Measurements from ENCODE around the gene LPP.

LPP gene

GRCh38 chr3:188453431-188454384 lies 299.8 kb downstream of the LPP start:
- peaks cover 10% of the 10 kb centered on the region for H3K36me3 Mint-ChIP-seq (ENCODE audit: low read depth)
- DNase-seq (no peak), ATAC-seq (no peak)
- H3K4me3 Mint-ChIP-seq: no peak overlapping the region
- H3K27me3 Mint-ChIP-seq: no peaks in the 10 kb centered on the region
- H3K4me1 Mint-ChIP-seq: peaks cover 15% of the 10 kb centered on the region
- no peaks in the 10 kb centered on the region for H3K9me3 Mint-ChIP-seq
- no peak overlapping the region for H3K27ac Mint-ChIP-seq

GRCh38 chr3:188455748-188456147 lies 301.8 kb downstream of the LPP start:
- DNase-seq (no peak), ATAC-seq (no peak)
- Mint-ChIP-seq H3K27ac (no peak overlapping the region), H3K27me3 (no peaks in the 10 kb centered on the region), H3K4me1 (peaks cover 10% of the 10 kb centered on the region), H3K4me3 (no peak overlapping the region), H3K9me3 (no peaks in the 10 kb centered on the region), H3K36me3 (ENCODE audit: low read depth) (peaks cover 10% of the 10 kb centered on the region)

- H3K4me1 Mint-ChIP-seq: peaks cover 2% of the 10 kb centered on the region
- no peak overlapping the region for H3K27ac Mint-ChIP-seq
- peaks cover 6% of the 10 kb centered on the region for H3K36me3 Mint-ChIP-seq (ENCODE audit: low read depth)
- H3K9me3 Mint-ChIP-seq: no peaks in the 10 kb centered on the region
- ATAC-seq (no peak), DNase-seq (no peak)
- H3K27me3 Mint-ChIP-seq: no peaks in the 10 kb centered on the region
- H3K4me3 Mint-ChIP-seq: no peak overlapping the region
Observed at GRCh38 chr3:188458756-188459155, 304.8 kb downstream of the LPP start.

DNA sequence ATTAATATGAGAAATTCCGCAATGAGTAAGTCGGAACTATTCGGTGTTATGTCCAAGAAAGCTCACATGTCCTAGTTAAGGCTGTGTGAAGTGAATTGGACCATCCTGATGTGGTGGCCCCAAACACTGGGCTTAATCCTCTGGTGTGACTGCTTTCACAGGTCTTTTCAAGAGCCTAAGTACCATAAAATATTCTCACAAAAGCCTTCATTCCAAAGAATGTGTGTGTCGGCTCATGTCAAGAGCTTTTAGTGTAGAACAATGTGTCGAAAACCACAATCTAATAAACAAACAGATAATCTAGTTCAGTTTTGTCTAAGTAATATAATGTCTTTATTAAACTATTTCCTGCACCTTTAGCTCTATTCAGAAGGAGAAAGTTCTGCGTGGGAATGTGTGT lies 311.4 kb downstream of the LPP start:
- no peak for ATAC-seq
- peaks cover 7% of the 10 kb centered on the region for H3K9me3 Mint-ChIP-seq
- no peak overlapping the region for H3K27ac Mint-ChIP-seq
- peaks cover 6% of the 10 kb centered on the region for H3K36me3 Mint-ChIP-seq (ENCODE audit: low read depth)
- no peak for DNase-seq
- no peak overlapping the region for H3K4me3 Mint-ChIP-seq
- H3K4me1 Mint-ChIP-seq: peaks cover 2% of the 10 kb centered on the region
- H3K27me3 Mint-ChIP-seq: no peaks in the 10 kb centered on the region

GRCh38 chr3:188468196-188468595 lies 314.2 kb downstream of the LPP start:
- peaks cover 6% of the 10 kb centered on the region for H3K36me3 Mint-ChIP-seq (ENCODE audit: low read depth)
- no peak overlapping the region for H3K4me3 Mint-ChIP-seq
- no peaks in the 10 kb centered on the region for H3K27me3 Mint-ChIP-seq
- DNase-seq (no peak), ATAC-seq (no peak)
- H3K4me1 Mint-ChIP-seq: peaks cover 10% of the 10 kb centered on the region
- H3K27ac Mint-ChIP-seq: no peak overlapping the region
- H3K9me3 Mint-ChIP-seq: peaks cover 7% of the 10 kb centered on the region

- ATAC-seq: no peak
- Mint-ChIP-seq H3K27me3 (no peaks in the 10 kb centered on the region), H3K4me1 (peaks cover 10% of the 10 kb centered on the region)
Observed at GRCh38 chr3:188468662-188469061, 314.7 kb downstream of the LPP start.

DNA sequence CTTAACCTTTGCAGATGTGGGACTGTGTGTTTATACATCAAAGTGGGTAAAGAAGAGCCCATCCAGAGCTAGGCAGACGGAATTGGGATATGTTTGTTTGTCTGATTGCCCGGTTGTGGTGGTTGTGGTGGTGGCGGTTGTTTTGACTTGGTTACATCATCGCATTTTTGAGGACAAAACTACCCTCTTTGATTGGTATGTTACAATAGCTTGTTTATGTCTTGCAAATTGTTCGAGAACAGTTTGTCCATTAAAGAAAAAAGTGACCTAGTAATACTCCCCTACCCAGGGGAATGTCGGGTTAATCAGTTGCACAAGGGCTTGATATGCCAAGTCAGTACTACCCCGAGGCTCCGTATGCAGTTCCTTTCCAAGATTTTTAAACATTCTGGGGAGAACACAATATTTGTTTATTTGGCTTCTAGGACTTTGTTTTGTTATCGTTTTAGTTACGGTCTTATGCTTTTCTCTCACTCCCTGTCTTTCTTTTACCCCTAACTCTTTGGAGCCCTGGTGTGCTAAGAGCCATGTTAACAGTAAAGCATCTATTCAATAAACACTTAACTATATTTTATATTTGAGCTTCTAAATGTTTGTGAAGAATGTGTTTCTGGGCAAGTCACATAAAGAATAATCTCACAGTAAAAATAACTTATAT lies 315.4 kb downstream of the LPP start:
- Mint-ChIP-seq H3K27ac (no peak overlapping the region), H3K4me3 (no peak overlapping the region), H3K27me3 (no peaks in the 10 kb centered on the region), H3K9me3 (peaks cover 7% of the 10 kb centered on the region), H3K36me3 (ENCODE audit: low read depth) (peaks cover 6% of the 10 kb centered on the region), H3K4me1 (peaks cover 10% of the 10 kb centered on the region)
- no peak for ATAC-seq
- DNase-seq: no peak

More at GRCh38 chr3:188468662-188469061, 314.7 kb downstream of the LPP start:
- DNase-seq: no peak
- no peak overlapping the region for H3K27ac Mint-ChIP-seq
- H3K9me3 Mint-ChIP-seq: peaks cover 7% of the 10 kb centered on the region
- no peak overlapping the region for H3K4me3 Mint-ChIP-seq
- H3K36me3 Mint-ChIP-seq (ENCODE audit: low read depth): peaks cover 6% of the 10 kb centered on the region

GRCh38 chr3:188470508-188471130 lies 316.7 kb downstream of the LPP start:
- Mint-ChIP-seq H3K9me3 (peaks cover 6% of the 10 kb centered on the region), H3K36me3 (ENCODE audit: low read depth) (peaks cover 6% of the 10 kb centered on the region), H3K4me3 (no peak overlapping the region), H3K27ac (no peak overlapping the region), H3K4me1 (peaks cover 10% of the 10 kb centered on the region), H3K27me3 (no peaks in the 10 kb centered on the region)
- DNase-seq: no peak
- no peak for ATAC-seq

- H3K27ac Mint-ChIP-seq: no peak overlapping the region
- DNase-seq: no peak
Observed at GRCh38 chr3:188471723-188472122, 317.8 kb downstream of the LPP start.

DNA sequence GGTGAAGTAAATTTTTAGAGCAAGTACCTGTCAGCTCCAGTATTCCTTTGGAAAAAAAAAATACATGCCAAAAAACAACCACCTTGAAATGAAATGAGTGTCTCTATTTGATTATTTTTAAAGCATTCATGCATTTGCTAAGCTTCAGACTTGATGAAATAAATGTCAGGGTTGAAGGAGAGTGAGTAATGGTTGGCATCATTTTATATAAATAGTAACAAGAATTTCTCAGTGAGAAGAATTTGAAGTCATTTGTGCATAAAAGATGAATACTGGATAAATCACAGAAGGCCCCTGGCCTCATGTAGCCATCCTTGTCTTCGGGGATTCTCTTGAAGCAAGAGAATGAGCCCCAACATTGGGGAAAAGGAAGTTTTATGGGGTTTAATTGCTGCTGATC lies 318.4 kb downstream of the LPP start:
- no peak overlapping the region for H3K4me3 Mint-ChIP-seq
- no peaks in the 10 kb centered on the region for H3K27me3 Mint-ChIP-seq
- peaks cover 8% of the 10 kb centered on the region for H3K36me3 Mint-ChIP-seq (ENCODE audit: low read depth)
- H3K4me1 Mint-ChIP-seq: peaks cover 8% of the 10 kb centered on the region
- no peak for DNase-seq
- no peak for ATAC-seq
- no peak overlapping the region for H3K27ac Mint-ChIP-seq
- peaks cover 3% of the 10 kb centered on the region for H3K9me3 Mint-ChIP-seq

More at GRCh38 chr3:188471723-188472122, 317.8 kb downstream of the LPP start:
- ATAC-seq: no peak
- Mint-ChIP-seq H3K9me3 (peaks cover 4% of the 10 kb centered on the region), H3K4me3 (no peak overlapping the region), H3K4me1 (peaks cover 8% of the 10 kb centered on the region), H3K36me3 (ENCODE audit: low read depth) (peaks cover 8% of the 10 kb centered on the region), H3K27me3 (no peaks in the 10 kb centered on the region)

DNA sequence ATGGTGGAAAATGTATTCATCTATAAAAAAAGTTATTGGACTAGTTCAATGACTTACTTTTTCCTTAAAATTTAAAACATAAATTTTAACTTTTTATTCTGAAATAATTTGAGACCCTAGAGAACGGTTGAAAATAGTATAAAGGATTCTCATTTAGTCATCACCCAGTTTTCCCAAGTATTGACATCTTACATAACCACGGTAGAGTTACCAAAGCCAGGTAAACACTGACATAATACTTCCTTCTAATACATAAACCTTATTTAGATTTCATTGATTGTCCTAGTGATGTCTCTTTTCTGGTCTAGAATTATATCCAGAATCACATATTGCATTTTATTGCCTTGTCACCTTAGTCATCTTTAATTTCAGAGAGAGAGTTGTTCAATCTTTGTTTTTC lies 319.1 kb downstream of the LPP start:
- Mint-ChIP-seq H3K27ac (no peak overlapping the region), H3K4me3 (no peak overlapping the region), H3K4me1 (peaks cover 12% of the 10 kb centered on the region), H3K36me3 (ENCODE audit: low read depth) (peaks cover 8% of the 10 kb centered on the region), H3K9me3 (no peaks in the 10 kb centered on the region), H3K27me3 (no peaks in the 10 kb centered on the region)
- DNase-seq: no peak
- no peak for ATAC-seq

DNA sequence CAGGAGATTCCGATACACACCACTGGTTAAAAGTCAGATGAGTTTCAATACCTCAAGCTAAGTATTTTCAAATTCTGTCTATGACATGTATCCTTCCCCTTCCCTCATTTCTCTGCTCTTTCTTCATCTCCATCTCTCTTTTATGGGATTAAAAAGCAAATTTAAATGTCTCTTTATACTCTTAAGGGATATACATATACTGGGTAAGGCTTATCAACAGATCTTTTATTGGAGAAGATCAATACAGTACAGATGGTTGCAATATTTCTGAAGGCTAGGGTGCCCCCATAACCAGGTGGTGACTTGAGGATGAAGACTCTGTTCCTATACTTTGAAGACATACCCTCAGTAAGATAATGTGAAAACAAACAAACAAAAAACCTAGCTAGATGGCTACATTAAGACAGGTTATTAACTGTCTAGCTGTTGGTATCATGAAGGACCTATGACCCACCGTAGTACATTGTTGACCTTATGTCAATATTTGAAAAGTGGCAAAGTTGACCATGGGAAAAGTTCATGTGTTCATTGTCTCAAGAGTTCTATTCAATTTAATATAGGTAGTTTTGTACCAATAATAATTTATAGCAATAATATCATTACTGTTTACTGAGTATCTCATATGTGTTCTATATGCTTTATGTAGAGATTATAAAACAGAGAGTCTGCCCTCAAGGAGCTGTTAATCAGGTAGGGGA lies 319.8 kb downstream of the LPP start:
- DNase-seq (no peak), ATAC-seq (no peak)
- Mint-ChIP-seq H3K27me3 (no peaks in the 10 kb centered on the region), H3K27ac (no peak overlapping the region), H3K4me3 (no peak overlapping the region), H3K36me3 (ENCODE audit: low read depth) (peaks cover 8% of the 10 kb centered on the region), H3K9me3 (no peaks in the 10 kb centered on the region), H3K4me1 (peaks cover 12% of the 10 kb centered on the region)

DNA sequence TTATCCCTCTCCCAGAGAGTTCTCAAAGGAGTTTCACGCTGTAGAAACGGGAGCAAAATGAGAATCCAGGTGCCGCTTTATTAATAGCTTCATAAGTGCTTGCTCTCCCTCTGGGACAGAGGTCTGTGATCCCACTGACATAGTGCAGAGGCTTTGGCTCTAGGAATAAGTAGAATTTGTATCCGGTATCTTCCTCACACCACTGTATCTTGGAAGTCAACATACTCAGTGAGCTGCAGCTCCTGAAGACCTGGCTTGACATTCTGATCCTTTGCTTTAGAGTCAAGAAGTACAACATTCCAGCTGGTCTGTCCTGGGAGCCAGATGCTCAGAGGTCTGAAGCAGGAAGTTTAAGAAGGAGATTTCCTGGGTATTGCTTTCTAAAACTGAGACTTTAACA lies 323.0 kb downstream of the LPP start:
- Mint-ChIP-seq H3K27ac (no peak overlapping the region), H3K4me1 (peaks cover 8% of the 10 kb centered on the region), H3K27me3 (no peaks in the 10 kb centered on the region), H3K9me3 (peaks cover 1% of the 10 kb centered on the region), H3K4me3 (no peak overlapping the region), H3K36me3 (ENCODE audit: low read depth) (peaks cover 5% of the 10 kb centered on the region)
- ATAC-seq: no peak
- no peak for DNase-seq

GRCh38 chr3:188480011-188480410 lies 326.1 kb downstream of the LPP start:
- H3K27ac Mint-ChIP-seq: no peak overlapping the region
- H3K36me3 Mint-ChIP-seq (ENCODE audit: low read depth): peaks cover 16% of the 10 kb centered on the region
- ATAC-seq: no peak

More at GRCh38 chr3:188480011-188480410, 326.1 kb downstream of the LPP start:
- H3K4me1 Mint-ChIP-seq: peaks cover 4% of the 10 kb centered on the region
- no peak for DNase-seq
- peaks cover 8% of the 10 kb centered on the region for H3K9me3 Mint-ChIP-seq
- no peak overlapping the region for H3K4me3 Mint-ChIP-seq
- no peaks in the 10 kb centered on the region for H3K27me3 Mint-ChIP-seq

Data from activated naive CD8-positive, alpha-beta T cell treated with anti-CD3 and anti-CD28 coated beads, Interleukin-2, amount 50 U/mL, for 24 hours (primary cell).